ENCODE measurements around the gene RNF14. TPM values are rescaled to one million over a fixed set of nuclear protein-coding genes. Genes with fewer than 3 reads are reported as not detected.

Gene RNF14
- total RNA-seq, 1 donor from 2014 or later = 51.6 TPM

- no peak for DNase-seq
- intact Hi-C loops (cut with DNase I) = no loop called here
- H3K36me3 ChIP-seq = peaks cover 32% of the 10 kb centered on the region
- peak overlapping the region; percentile 77 for H3K4me3 ChIP-seq
- H3K27me3 ChIP-seq = no peaks in the 10 kb centered on the region
- ATAC-seq = peak; percentile 5
- H3K9me3 ChIP-seq = no peaks in the 10 kb centered on the region
- peaks cover 20% of the 10 kb centered on the region for H3K4me1 ChIP-seq
- H3K27ac ChIP-seq = peak overlapping the region; percentile 98
- TF ChIP-seq CTCF (IDR thresholded peaks at IDR 0.05) = no peak
Measured at GRCh38 chr5:141969783-141970771, 1.2 kb downstream of the RNF14 start.

- H3K9me3 ChIP-seq = no peaks in the 10 kb centered on the region
- ATAC-seq (no peak), DNase-seq (no peak)
- H3K36me3 ChIP-seq = peaks cover 67% of the 10 kb centered on the region
- H3K4me3 ChIP-seq = no peak overlapping the region
- H3K27me3 ChIP-seq = no peaks in the 10 kb centered on the region
- TF ChIP-seq CTCF (IDR thresholded peaks at IDR 0.05) = no peak
- H3K27ac ChIP-seq = no peak overlapping the region
- intact Hi-C loops (cut with DNase I) = no loop called here
- peaks cover 20% of the 10 kb centered on the region for H3K4me1 ChIP-seq
Measured at GRCh38 chr5:141973871-141974595, 5.1 kb downstream of the RNF14 start.

GRCh38 chr5:141976176-141976575, 7.3 kb downstream of the RNF14 start:
- Histone ChIP-seq H3K27me3 (no peaks in the 10 kb centered on the region), H3K36me3 (peaks cover 87% of the 10 kb centered on the region), H3K4me3 (no peak overlapping the region), H3K9me3 (no peaks in the 10 kb centered on the region), H3K4me1 (peaks cover 7% of the 10 kb centered on the region), H3K27ac (no peak overlapping the region)
- no peak for TF ChIP-seq CTCF (IDR thresholded peaks at IDR 0.05)
- ATAC-seq = no peak
- intact Hi-C loops (cut with DNase I) = no loop called here
- no peak for DNase-seq

GRCh38 chr5:141978389-141978788, 9.5 kb downstream of the RNF14 start:
- ATAC-seq (no peak), DNase-seq (no peak)
- H3K4me3 ChIP-seq = no peak overlapping the region
- peaks cover 94% of the 10 kb centered on the region for H3K36me3 ChIP-seq
- peaks cover 7% of the 10 kb centered on the region for H3K4me1 ChIP-seq
- H3K9me3 ChIP-seq = no peaks in the 10 kb centered on the region
- intact Hi-C loops (cut with DNase I) = no loop called here
- H3K27me3 ChIP-seq = no peaks in the 10 kb centered on the region
- H3K27ac ChIP-seq = no peak overlapping the region
- TF ChIP-seq CTCF (IDR thresholded peaks at IDR 0.05) = no peak

GRCh38 chr5:141982626-141983025, 13.7 kb downstream of the RNF14 start:
- H3K27ac ChIP-seq = no peak overlapping the region
- no peak overlapping the region for H3K4me3 ChIP-seq
- no peaks in the 10 kb centered on the region for H3K4me1 ChIP-seq
- H3K9me3 ChIP-seq = no peaks in the 10 kb centered on the region
- intact Hi-C loops (cut with DNase I) = no loop called here
- ATAC-seq (no peak), DNase-seq (no peak)
- peaks cover 94% of the 10 kb centered on the region for H3K36me3 ChIP-seq
- no peak for TF ChIP-seq CTCF (IDR thresholded peaks at IDR 0.05)
- H3K27me3 ChIP-seq = no peaks in the 10 kb centered on the region

All from upper lobe of right lung (tissue), 1 donor.